ENCODE data around the gene SRD5A2. TPM values are rescaled to one million over a fixed set of nuclear protein-coding genes. Genes with fewer than 3 reads are reported as not detected.

Gene SRD5A2
- total RNA-seq: not detected in 2 replicates

DNA sequence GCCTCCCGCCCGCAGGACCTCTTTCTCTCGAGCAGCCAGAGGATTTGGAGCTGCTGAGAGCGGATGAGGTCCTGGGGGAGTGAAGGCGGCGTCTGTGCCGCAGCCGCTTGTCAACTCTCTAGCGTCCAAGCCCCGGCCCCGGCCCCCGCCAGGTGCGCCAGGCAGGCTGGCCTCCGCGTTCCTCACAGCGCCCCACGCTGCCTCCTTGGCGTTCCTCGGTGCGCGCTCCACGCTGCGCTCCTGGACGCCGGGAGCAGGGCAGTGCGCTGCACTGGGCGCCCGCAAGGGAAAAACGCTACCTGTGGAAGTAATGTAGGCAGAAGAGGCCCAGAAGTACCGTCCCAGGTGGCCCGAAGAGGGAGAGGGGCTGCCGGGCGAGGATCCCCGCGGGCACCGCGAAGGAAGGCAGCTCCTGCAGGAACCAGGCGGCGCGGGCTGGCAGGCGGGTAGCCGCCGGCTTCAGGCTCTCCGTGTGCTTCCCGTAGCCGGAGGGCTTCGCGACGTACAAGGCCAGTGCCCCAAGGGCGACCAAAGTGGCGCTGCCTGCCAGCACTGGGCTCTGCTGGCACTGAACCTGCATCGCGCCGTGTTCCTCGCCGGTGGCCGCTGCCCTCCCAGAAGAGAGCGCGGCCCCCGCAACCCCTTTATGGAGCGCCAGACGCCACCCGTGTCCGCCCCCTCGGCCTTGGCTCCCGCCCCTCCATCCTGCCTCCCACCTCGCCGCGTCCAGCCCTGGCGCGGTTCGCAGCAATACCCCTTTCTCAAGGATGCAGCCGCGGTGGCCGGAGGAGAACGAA, at the start of gene SRD5A2:
Gene SRD5A2, minus strand, starts transcription at position 618 of the 797 bp plus-strand sequence. Its CDS starts 38 bp downstream, at position 580.
- DNase-seq (ENCODE audit: low read depth in 2 of 2): no peak

GRCh38 chr2:31606509-31606908, 25.8 kb upstream of the SRD5A2 start:
- no peak for DNase-seq (ENCODE audit: low read depth in 2 of 2)

- DNase-seq (ENCODE audit: low read depth in 2 of 2): no peak
These were observed 18.0 kb upstream of the SRD5A2 start for GRCh38 chr2:31598694-31599093.

GRCh38 chr2:31586230-31586629, 5.5 kb upstream of the SRD5A2 start:
- no peak for DNase-seq (ENCODE audit: low read depth in 2 of 2)

- DNase-seq (ENCODE audit: low read depth in 2 of 2): no peak
These were observed 522 bp upstream of the SRD5A2 start for GRCh38 chr2:31581124-31581795.

DNA sequence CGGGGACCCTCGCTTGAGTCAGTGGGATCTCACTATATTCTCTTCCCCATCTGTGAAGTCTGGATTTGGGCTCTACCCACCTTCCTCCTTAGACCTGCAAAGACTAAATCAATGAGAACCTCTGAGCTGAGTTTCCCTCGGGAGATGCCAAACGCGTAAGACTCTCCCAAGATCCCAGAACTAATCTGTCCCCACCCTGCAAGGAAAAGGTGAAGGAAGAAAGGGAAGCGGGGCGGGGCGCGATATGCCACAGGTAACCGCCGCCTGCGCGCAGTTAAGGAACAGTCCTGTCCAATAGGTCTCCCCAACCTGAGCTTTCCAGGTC, 780 bp downstream of the SRD5A2 start:
- DNase-seq (ENCODE audit: low read depth in 2 of 2): no peak

DNA sequence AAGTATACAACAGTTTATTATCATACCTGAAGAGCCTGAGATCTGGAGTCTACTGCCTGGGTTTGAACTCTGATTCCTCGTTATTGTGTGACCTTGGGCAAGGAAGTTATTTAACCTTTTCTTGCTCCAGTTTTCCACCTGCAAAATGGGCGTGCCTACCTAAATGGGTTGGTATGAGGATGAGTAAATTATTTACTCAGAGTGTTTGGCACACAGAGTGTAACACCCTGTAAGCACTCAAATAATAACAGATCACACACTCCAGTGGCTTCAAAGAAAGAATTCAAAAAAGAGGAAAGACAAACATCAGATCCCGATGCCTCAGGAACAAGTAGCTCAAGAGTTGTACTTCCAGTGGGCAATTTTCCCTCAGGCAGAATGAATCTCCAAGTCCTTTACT, 2.4 kb downstream of the SRD5A2 start:
- no peak for DNase-seq (ENCODE audit: low read depth in 2 of 2)

DNA sequence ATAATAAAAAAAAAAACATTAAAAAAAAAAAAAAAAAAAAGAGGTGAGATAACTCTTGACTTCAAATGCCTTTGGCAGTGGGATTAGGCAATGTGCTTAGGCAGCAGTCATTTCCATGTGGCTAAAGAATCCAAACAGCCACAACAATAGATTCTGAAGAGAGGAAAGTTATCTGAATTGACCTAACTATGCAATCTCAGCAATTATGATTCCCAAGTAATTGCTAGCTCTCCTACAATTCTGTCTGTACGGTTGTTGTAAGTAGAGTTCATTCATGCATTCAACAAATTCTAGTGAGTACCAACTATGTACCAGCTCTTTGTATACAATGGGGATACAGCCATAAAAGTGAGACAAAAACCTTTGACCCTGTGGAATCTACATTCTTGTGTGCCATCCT, 3.6 kb downstream of the SRD5A2 start:
- DNase-seq (ENCODE audit: low read depth in 2 of 2): no peak

- DNase-seq (ENCODE audit: low read depth in 2 of 2): no peak
These were observed 12.0 kb downstream of the SRD5A2 start for GRCh38 chr2:31568585-31569201.

GRCh38 chr2:31567679-31568078, 13.1 kb downstream of the SRD5A2 start:
- no peak for DNase-seq (ENCODE audit: low read depth in 2 of 2)

DNA sequence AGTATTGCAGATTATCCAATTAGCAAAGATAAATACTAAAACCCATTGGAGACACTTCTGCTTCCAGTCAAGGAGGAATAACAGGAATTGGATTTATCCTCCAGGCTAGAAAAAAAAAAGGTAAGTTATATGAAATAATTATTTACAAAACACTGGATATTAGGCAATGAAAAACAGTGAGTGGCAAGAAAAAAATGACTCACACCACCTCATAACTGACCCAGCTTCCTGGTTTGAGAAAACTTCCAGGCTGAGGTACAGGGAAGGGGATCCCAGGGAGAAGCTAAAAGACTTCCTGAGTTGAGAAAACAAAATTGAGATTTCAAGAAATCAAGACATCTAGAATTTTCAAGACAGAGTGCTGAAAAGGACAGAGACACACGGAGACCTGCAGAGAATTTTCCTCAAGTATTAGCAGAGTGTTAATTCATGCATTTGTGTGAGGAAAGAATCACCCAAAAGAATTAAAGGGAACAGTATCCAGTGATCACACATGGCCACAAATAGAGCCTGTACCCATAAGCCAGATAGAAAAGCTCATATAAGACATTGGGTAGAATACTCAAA, 17.4 kb downstream of the SRD5A2 start:
- DNase-seq (ENCODE audit: low read depth in 2 of 2): no peak

DNA sequence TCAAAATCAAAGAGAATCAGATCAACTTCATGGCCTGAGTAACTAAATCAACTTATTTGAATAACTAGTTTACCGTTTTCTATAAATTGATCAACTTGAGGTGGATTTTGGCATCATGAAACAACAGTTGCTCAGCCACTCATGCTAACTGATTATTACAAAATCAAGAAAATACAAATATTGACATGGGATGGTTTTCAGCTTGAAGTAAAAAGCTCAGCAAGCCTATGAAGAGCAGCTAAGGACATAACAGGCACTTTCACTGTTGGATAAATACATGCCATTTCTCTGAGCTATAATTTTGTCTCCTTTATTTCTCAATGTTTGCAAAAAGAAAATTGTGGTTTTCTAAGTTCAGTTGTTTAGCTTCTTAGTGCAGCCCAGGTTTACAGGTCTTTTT, 18.9 kb downstream of the SRD5A2 start:
- DNase-seq (ENCODE audit: low read depth in 2 of 2): no peak

- no peak for DNase-seq (ENCODE audit: low read depth in 2 of 2)
These were observed 22.1 kb downstream of the SRD5A2 start for GRCh38 chr2:31558401-31559295.

DNA sequence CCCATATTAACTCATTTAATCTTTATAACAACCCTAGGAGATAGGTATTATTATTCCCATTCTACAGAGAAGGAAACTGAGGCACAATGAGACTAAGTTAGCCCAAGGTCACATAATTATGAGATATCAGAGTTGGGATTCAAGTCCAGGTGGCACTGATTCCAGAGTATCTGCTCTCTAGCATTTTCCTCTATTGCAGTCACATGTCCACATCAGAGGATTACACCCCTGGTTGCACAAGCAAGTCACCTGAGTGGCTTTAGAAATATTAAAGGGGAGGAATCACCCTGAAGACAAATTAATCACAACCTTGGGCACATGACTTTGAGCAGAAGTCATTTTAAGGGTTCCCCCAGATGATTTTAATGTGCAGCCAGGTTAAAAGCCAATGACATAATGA, 23.8 kb downstream of the SRD5A2 start:
- no peak for DNase-seq (ENCODE audit: low read depth in 2 of 2)

- DNase-seq (ENCODE audit: low read depth in 2 of 2): no peak
These were observed 24.6 kb downstream of the SRD5A2 start for GRCh38 chr2:31555967-31556706.

GRCh38 chr2:31553362-31553761, 27.4 kb downstream of the SRD5A2 start:
- no peak for DNase-seq (ENCODE audit: low read depth in 2 of 2)

DNA sequence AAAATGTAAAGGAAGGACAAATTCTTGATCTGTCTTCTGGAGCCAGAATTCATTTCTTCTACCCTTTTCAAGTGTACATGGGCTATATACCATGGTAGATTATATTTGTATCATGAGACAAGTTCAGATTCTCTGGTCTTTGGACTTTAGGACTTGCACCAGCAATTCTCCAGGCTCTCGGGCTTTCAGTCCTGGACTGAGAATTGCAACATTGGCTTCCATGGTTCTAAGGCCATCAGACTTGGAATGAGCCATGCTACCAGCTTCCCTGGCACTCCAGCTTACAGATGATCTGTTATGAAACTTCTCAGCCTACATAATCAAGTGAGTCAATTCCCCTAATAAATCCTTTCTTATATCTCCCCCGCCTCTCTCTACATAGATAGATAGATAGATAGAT, 33.3 kb downstream of the SRD5A2 start:
- no peak for DNase-seq (ENCODE audit: low read depth in 2 of 2)

DNA sequence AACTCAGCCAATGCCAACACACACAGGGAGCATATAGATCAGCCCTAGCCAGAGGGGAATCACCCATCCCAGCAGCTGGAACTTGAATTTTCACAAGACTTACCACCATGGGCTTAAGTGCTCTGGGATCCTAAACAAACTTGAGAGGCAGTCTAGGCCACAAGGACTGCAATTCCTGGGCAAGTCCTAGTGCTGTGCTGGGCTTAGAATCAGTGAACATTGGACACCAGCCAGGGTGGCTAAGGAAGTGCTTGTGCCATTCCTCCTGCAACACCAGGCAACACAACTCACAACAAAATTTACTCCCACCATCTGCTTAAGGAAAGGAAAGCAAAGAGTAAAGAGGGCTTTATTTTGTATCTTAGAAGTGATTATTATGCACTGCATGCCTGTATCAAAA, 38.9 kb downstream of the SRD5A2 start:
- DNase-seq (ENCODE audit: low read depth in 2 of 2): no peak

GRCh38 chr2:31539505-31539904, 41.2 kb downstream of the SRD5A2 start:
- no peak for DNase-seq (ENCODE audit: low read depth in 2 of 2)

DNA sequence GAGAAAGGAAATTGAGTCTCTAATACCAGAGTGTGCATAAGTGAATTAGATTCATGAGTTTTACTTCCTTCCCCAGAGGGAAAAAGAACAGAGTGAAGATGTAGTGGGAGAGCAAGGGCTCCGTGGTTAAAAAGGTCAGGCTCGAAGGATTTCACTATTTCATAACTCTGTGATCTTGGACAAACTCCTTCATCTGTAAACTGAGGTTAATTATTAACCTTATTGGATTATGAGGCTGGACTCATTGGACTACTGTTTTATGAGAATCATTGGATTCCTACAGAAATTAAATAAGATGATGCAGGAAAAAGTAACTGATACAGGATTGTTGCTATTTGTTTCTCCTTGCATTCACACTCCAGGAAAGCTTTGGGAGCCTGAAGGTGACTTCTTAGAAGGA, 45.0 kb downstream of the SRD5A2 start:
- no peak for DNase-seq (ENCODE audit: low read depth in 2 of 2)

- no peak for DNase-seq (ENCODE audit: low read depth in 2 of 2)
These were observed 46.1 kb downstream of the SRD5A2 start for GRCh38 chr2:31534636-31535035.
